SU-DHL-6 (cell line): ENCODE results near the gene MUC6.

Experiments
- H2AFZ ChIP-seq: fragments of 200-600 bp; sonication (generic); 2 replicates; pipeline ENCODE4 v1.6.1; 2014; ENCODE audit warnings: low read depth, mild to moderate bottlenecking, moderate library complexity, mixed read lengths, antibody characterized with exemption, low read length; ENCODE audit not compliant: severe bottlenecking
- H3F3A ChIP-seq: fragments of 200-600 bp; shearing (Covaris generic); 2 replicates; pipeline ENCODE4 v1.6.0; 2016; ENCODE audit warnings: antibody characterized with exemption, mild to moderate bottlenecking; ENCODE audit not compliant: insufficient read depth
- H3K27ac ChIP-seq: fragments of 200-600 bp; sonication (generic); 2 replicates; pipeline ENCODE4 v1.5.1; 2016; ENCODE audit warnings: low read depth, mild to moderate bottlenecking, low read length, moderate library complexity, mixed read lengths
- H3K27me3 ChIP-seq: fragments of 200-600 bp; sonication (generic), shearing (Covaris generic); 2 replicates; pipeline ENCODE4 v1.6.0; 2014; ENCODE audit warnings: mild to moderate bottlenecking, low read length
- H3K36me3 ChIP-seq: fragments of 200-600 bp; sonication (generic); 2 replicates; pipeline ENCODE4 v1.6.1; 2014; ENCODE audit warnings: mild to moderate bottlenecking, low read length, mixed read lengths
- H3K4me2 ChIP-seq: fragments of 300-600, 200-600 bp; shearing (Covaris generic), sonication (generic); 2 replicates; pipeline ENCODE4 v1.6.0; 2014; ENCODE audit warnings: low read length, low read depth, mild to moderate bottlenecking; ENCODE audit not compliant: poor library complexity, severe bottlenecking
- H3K4me3 ChIP-seq: fragments of 200-600 bp; sonication (generic); 2 replicates; pipeline ENCODE4 v1.5.1; 2014; ENCODE audit warnings: antibody characterized with exemption, low read length, mild to moderate bottlenecking, mixed read lengths; ENCODE audit not compliant: insufficient read depth, poor library complexity, severe bottlenecking
- H3K79me2 ChIP-seq: fragments of 200-600 bp; sonication (generic); 2 replicates; pipeline ENCODE4 v1.6.1; 2014; ENCODE audit warnings: mild to moderate bottlenecking, low read length, moderate library complexity; ENCODE audit not compliant: insufficient read depth
- H3K9ac ChIP-seq: fragments of 200-600 bp; sonication (generic); 2 replicates; pipeline ENCODE4 v1.7.0; 2014; ENCODE audit warnings: mild to moderate bottlenecking, low read length
- H3K9me2 ChIP-seq: fragments of 200-600 bp; sonication (generic); replicated peaks from 2 replicates; pipeline ENCODE4 v1.6.1; 2014; ENCODE audit warnings: low read length; ENCODE audit not compliant: insufficient read depth
- H3K9me3 ChIP-seq: fragments of 200-600 bp; sonication (generic); 2 replicates; pipeline ENCODE4 v1.6.1; 2014; ENCODE audit warnings: low read length, mixed read lengths; ENCODE audit not compliant: insufficient read depth
- H4K20me1 ChIP-seq: fragments of 200-600 bp; sonication (generic); 2 replicates; pipeline ENCODE4 v1.6.1; 2014; ENCODE audit warnings: low read depth, mild to moderate bottlenecking, antibody characterized with exemption, low read length, moderate library complexity, mixed read lengths
- CTCF ChIP-seq: fragments of 200-600 bp; sonication (generic); IDR thresholded peaks from one replicate; pipeline ENCODE4 v1.5.1; 2017; ENCODE audit warnings: antibody characterized with exemption, mild to moderate bottlenecking, low read length, moderate library complexity; ENCODE audit not compliant: insufficient read depth, poor library complexity, severe bottlenecking
- EZH2phosphoT487 ChIP-seq: fragments of 200-600 bp; sonication (generic), shearing (Covaris generic); conservative IDR thresholded peaks from 2 replicates; pipeline ENCODE4 v1.6.1; 2018; ENCODE audit warnings: mild to moderate bottlenecking, antibody characterized with exemption, low read length, moderate library complexity, mixed read lengths

Gene MUC6

DNA sequence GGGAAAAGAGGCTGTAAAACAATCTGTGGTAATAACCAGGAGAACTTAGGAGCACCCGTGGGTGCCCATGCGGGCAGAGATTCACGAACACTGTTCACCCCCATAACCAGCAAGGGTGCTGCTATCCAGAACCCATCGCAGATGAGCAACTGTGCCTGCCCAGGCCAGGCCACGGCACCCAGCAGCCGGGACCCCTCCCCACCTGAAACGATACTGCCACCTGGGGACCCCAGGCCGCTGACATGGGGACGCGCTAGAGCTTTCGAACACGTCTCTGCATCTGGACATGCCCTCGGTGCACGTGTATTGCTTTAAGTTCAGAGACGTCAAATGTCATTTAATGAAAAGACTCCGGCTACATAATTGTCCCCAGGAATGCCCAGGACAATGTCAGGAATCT is 23.9 kb upstream of the MUC6 start:
- Histone ChIP-seq H3K4me3 (no peak overlapping the region), H4K20me1 (no peaks in the 10 kb centered on the region), H2AFZ (no peak overlapping the region), H3F3A (no peaks in the 10 kb centered on the region), H3K9ac (no peak overlapping the region), H3K9me3 (no peaks in the 10 kb centered on the region), H3K9me2 (no peaks in the 10 kb centered on the region), H3K27ac (no peak overlapping the region), H3K79me2 (no peaks in the 10 kb centered on the region), H3K4me2 (no peak overlapping the region), H3K27me3 (no peaks in the 10 kb centered on the region), H3K36me3 (no peaks in the 10 kb centered on the region)
- TF ChIP-seq EZH2phosphoT487 (no peak), CTCF (no peak)

GRCh38 chr11:1059759-1060158 is 23.2 kb upstream of the MUC6 start:
- Histone ChIP-seq H3K27me3 (no peaks in the 10 kb centered on the region), H3K9me3 (no peaks in the 10 kb centered on the region), H2AFZ (no peak overlapping the region), H3F3A (no peaks in the 10 kb centered on the region), H3K4me2 (no peak overlapping the region), H4K20me1 (no peaks in the 10 kb centered on the region), H3K79me2 (no peaks in the 10 kb centered on the region), H3K36me3 (no peaks in the 10 kb centered on the region), H3K4me3 (no peak overlapping the region), H3K9ac (no peak overlapping the region), H3K9me2 (no peaks in the 10 kb centered on the region), H3K27ac (no peak overlapping the region)
- TF ChIP-seq CTCF, result no peak
- no peak for TF ChIP-seq EZH2phosphoT487

- Histone ChIP-seq H3K27me3 (no peaks in the 10 kb centered on the region), H3K4me2 (no peak overlapping the region), H3K79me2 (no peaks in the 10 kb centered on the region), H3F3A (no peaks in the 10 kb centered on the region), H3K9me3 (no peaks in the 10 kb centered on the region), H3K36me3 (no peaks in the 10 kb centered on the region), H3K9ac (no peak overlapping the region), H4K20me1 (no peaks in the 10 kb centered on the region), H3K4me3 (no peak overlapping the region), H3K27ac (no peak overlapping the region), H2AFZ (no peak overlapping the region), H3K9me2 (no peaks in the 10 kb centered on the region)
- TF ChIP-seq EZH2phosphoT487, result no peak
- no peak for TF ChIP-seq CTCF
These were observed 21.3 kb upstream of the MUC6 start for GRCh38 chr11:1057806-1058205.
